ENCODE results near the gene SLC25A27. TPM values are rescaled to one million over a fixed set of nuclear protein-coding genes. Genes with fewer than 3 reads are reported as not detected.
A peak's percentile ranks its signal among the peaks of the same experiment; 100 is the strongest.

SLC25A27 gene
- total and polyA plus RNA-seq, 11 donors = 2.5 to 23.3 (median 10.5) TPM

DNA sequence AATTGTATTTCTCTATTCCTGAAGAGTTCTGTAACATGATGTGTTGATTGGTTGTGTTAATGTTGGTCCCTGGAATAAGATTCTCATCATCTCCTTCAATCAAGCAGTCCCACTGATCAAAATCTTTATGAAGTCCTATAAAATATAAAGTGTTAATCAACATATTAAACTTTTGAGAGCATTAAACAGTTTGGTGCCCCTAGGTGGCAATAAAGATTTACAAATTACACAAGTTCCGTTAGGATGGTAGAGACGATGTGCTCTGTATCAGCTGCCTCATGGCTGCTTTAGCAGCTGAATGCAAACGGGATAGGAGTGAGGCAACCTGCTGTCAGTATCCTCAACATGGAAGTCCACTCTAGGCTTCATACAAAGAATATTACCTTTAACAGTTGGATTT, 51.8 kb downstream of the SLC25A27 start:
- intact Hi-C loops (cut with DNase I) = loop anchor here in 5 of 10 donors (2.0 to 10.0 kb wide), 6 partner anchors 70 to 340 kb away; partner anchors contain the start of gene ADGRF1 (in 1 of the 5)
- H3K27ac ChIP-seq = no peak overlapping the region
- H3K4me3 ChIP-seq = no peak overlapping the region
- no peak for DNase-seq
- TF ChIP-seq, protein P1, sequence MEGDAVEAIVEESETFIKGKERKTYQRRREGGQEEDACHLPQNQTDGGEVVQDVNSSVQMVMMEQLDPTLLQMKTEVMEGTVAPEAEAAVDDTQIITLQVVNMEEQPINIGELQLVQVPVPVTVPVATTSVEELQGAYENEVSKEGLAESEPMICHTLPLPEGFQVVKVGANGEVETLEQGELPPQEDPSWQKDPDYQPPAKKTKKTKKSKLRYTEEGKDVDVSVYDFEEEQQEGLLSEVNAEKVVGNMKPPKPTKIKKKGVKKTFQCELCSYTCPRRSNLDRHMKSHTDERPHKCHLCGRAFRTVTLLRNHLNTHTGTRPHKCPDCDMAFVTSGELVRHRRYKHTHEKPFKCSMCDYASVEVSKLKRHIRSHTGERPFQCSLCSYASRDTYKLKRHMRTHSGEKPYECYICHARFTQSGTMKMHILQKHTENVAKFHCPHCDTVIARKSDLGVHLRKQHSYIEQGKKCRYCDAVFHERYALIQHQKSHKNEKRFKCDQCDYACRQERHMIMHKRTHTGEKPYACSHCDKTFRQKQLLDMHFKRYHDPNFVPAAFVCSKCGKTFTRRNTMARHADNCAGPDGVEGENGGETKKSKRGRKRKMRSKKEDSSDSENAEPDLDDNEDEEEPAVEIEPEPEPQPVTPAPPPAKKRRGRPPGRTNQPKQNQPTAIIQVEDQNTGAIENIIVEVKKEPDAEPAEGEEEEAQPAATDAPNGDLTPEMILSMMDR (IDR thresholded peaks at IDR 0.05) = peak in 7 of 12 donors; percentile 12 to 34 (median 18)
- no peak for TF ChIP-seq POLR2A (IDR thresholded peaks at IDR 0.05)
- ATAC-seq = peak in 3 of 4 donors; percentile 41 to 75 (median 56)
- H3K27me3 ChIP-seq = no peaks in the 10 kb centered on the region
- WGBS, 4 donors = 1 to 11% (median 4%) methylated on average over 3 of the region's 3 CpGs
- H3K36me3 ChIP-seq = peaks cover 0 to 4% (median 0%) of the 10 kb centered on the region in 9 donors
- no peaks in the 10 kb centered on the region for H3K9me3 ChIP-seq
- peaks cover 0 to 7% (median 0%) of the 10 kb centered on the region in 12 donors for H3K4me1 ChIP-seq

DNA sequence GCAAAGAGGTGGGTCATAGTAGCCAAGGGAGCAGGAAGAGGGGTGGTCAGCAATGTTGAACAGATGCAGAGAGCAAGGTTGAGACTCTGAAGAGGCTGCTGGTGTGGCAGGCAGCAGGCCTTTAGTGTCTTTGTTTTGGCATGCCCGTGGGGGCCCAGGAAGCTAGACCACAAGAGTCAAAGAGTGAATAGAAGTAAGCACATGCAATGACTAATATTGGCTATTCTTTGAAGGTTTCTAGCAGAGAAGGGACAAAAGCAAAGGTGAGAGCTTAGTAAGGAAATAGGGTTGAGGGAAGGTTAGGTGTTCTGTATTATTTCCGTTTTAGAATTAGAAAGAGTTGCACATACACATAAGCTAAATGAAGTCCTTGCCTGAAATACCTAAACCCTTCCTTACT, 53.7 kb downstream of the SLC25A27 start:
- H3K4me3 ChIP-seq = no peak overlapping the region
- WGBS, 4 donors = 83 to 93% (median 86%) methylated on average over 2 of the region's 2 CpGs
- H3K27ac ChIP-seq = no peak overlapping the region
- DNase-seq = no peak
- no peak for TF ChIP-seq POLR2A (IDR thresholded peaks at IDR 0.05)
- TF ChIP-seq, protein P1 (IDR thresholded peaks at IDR 0.05) = no peak
- peaks cover 0 to 4% (median 0%) of the 10 kb centered on the region in 9 donors for H3K36me3 ChIP-seq
- no peaks in the 10 kb centered on the region for H3K9me3 ChIP-seq
- intact Hi-C loops (cut with DNase I) = loop anchor here in 6 of 10 donors (5.0 to 10.0 kb wide), 4 partner anchors 68 to 338 kb away; partner anchors contain the start of gene ADGRF1 (in 1 of the 6)
- peaks cover 0 to 7% (median 0%) of the 10 kb centered on the region in 12 donors for H3K4me1 ChIP-seq
- no peak for ATAC-seq
- H3K27me3 ChIP-seq = no peaks in the 10 kb centered on the region

DNA sequence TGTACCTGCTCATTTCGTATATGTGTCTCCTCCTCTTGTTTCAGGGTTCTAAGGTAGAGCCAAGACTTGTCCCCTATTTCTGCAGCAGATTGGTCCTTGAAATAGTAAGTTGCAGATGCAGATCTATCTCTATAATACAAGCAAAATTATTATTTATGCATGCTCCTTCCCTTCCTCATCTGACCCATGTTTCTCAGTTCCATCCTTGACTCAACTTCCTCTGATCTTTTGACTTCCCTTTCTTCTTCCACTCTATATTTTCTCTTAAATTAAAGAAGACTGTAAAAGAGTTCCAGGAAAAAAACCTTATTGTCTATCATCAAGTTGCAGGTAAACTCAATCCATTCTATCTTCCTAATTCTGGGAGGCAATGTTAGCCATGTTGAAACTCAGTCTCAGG, 58.7 kb downstream of the SLC25A27 start:
- H3K36me3 ChIP-seq = no peaks in the 10 kb centered on the region
- no peaks in the 10 kb centered on the region for H3K27me3 ChIP-seq
- no peaks in the 10 kb centered on the region for H3K9me3 ChIP-seq
- intact Hi-C loops (cut with DNase I) = no loop called here
- 85 to 97% (median 91%) methylated on average over 1 of the region's 1 CpG for WGBS, 4 donors
- ATAC-seq (no peak), DNase-seq (no peak)
- peaks cover 0 to 6% (median 0%) of the 10 kb centered on the region in 12 donors for H3K4me1 ChIP-seq
- H3K27ac ChIP-seq = no peak overlapping the region
- no peak overlapping the region for H3K4me3 ChIP-seq
- TF ChIP-seq POLR2A (IDR thresholded peaks at IDR 0.05) = no peak
- TF ChIP-seq, protein P1 (IDR thresholded peaks at IDR 0.05) = no peak

DNA sequence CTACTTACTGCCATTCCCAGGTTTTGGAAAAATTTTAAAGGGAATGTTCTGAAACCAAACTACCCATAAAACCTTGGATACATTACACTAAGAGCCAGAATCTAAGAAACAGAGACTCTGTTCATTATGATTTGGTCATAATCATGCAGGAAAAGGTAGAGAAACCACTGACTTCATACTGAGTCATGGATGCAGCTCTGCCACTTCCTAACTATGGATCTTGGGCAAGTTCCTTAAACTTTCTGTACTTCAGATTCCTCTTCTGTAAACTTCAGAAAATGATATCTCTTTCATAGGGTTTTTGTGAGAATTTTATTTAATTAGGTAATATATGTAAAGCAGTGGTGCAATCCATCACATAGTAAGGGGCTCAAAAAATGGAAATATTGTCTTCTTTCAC, 62.4 kb downstream of the SLC25A27 start:
- intact Hi-C loops (cut with DNase I) = no loop called here
- H3K27ac ChIP-seq = peak overlapping the region in 1 of 12 donors; percentile 36
- ATAC-seq (no peak), DNase-seq (no peak)
- no peaks in the 10 kb centered on the region for H3K9me3 ChIP-seq
- no peaks in the 10 kb centered on the region for H3K36me3 ChIP-seq
- TF ChIP-seq, protein P1 (IDR thresholded peaks at IDR 0.05) = no peak
- no peak for TF ChIP-seq POLR2A (IDR thresholded peaks at IDR 0.05)
- H3K4me3 ChIP-seq = no peak overlapping the region
- H3K27me3 ChIP-seq = peaks cover 0 to 3% (median 0%) of the 10 kb centered on the region in 9 donors
- H3K4me1 ChIP-seq = peaks cover 0 to 6% (median 0%) of the 10 kb centered on the region in 12 donors

Data from heart left ventricle (tissue), 16 donors.